ENCODE data around the gene PNKD.
A peak's percentile ranks its signal among the peaks of the same experiment; 100 is the strongest.

Gene PNKD

GRCh38 chr2:218273908-218274249 lies 3.6 kb downstream of the PNKD start:
- no peak for DNase-seq

- DNase-seq = no peak
These were observed 4.3 kb downstream of the PNKD start for GRCh38 chr2:218274586-218274985.

- peak; percentile 59 for DNase-seq
These were observed 5.2 kb downstream of the PNKD start for GRCh38 chr2:218275371-218276072.

GRCh38 chr2:218276986-218277755 lies 6.9 kb downstream of the PNKD start:
- DNase-seq = no peak

- DNase-seq = no peak
These were observed 7.6 kb downstream of the PNKD start for GRCh38 chr2:218277921-218278320.

- DNase-seq = no peak
These were observed 8.4 kb downstream of the PNKD start for GRCh38 chr2:218278531-218279360.

GRCh38 chr2:218280260-218280870 lies 10.0 kb downstream of the PNKD start:
- no peak for DNase-seq

- no peak for DNase-seq
These were observed 11.1 kb downstream of the PNKD start for GRCh38 chr2:218281449-218281848.

GRCh38 chr2:218282173-218282991 lies 12.1 kb downstream of the PNKD start:
- DNase-seq = peak; percentile 34

GRCh38 chr2:218284106-218284811 lies 13.9 kb downstream of the PNKD start:
- peak; percentile 70 for DNase-seq

GRCh38 chr2:218285604-218286003 lies 15.3 kb downstream of the PNKD start:
- DNase-seq = no peak

- DNase-seq = peak; percentile 98
These were observed 16.5 kb downstream of the PNKD start for GRCh38 chr2:218286570-218287459.

GRCh38 chr2:218289639-218290315 lies 19.5 kb downstream of the PNKD start:
- DNase-seq = peak; percentile 40

- DNase-seq = peak; percentile 51
These were observed 20.3 kb downstream of the PNKD start for GRCh38 chr2:218290316-218291261.

GRCh38 chr2:218291318-218292047 lies 21.2 kb downstream of the PNKD start:
- peak; percentile 87 for DNase-seq

- peak; percentile 83 for DNase-seq
These were observed 22.0 kb downstream of the PNKD start, which contains the start of gene TMBIM1 for GRCh38 chr2:218292048-218293014. TSS of gene TMBIM1 (minus strand) at chr2:218292503. CDS start at chr2:218282141, 10,362 bp downstream.
